Endodermal cell (in vitro differentiated cells): ENCODE results near the gene SYNDIG1L. TPM values are rescaled to one million over a fixed set of nuclear protein-coding genes. Genes with fewer than 3 reads are reported as not detected.

Experiments
- DNase-seq: peaks from one replicate; pipeline ENCODE4 v3.0.0-alpha.2; 2017
- H3K27ac ChIP-seq: 2 replicates; pipeline ENCODE4 v1.5.1; 2013; ENCODE audit warnings: mild to moderate bottlenecking, low read depth, low read length, moderate library complexity
- H3K27me3 ChIP-seq: 2 replicates; pipeline ENCODE4 v1.6.1; 2013; ENCODE audit warnings: mild to moderate bottlenecking, low read length, moderate library complexity; ENCODE audit not compliant: insufficient read depth, control insufficient read depth, poor library complexity, severe bottlenecking
- H3K36me3 ChIP-seq: 2 replicates; pipeline ENCODE4 v1.7.0; 2013; ENCODE audit warnings: mild to moderate bottlenecking, low read length, moderate library complexity; ENCODE audit not compliant: control insufficient read depth, insufficient read depth
- H3K4me1 ChIP-seq: one replicate; pipeline ENCODE4 v1.7.0; 2013; ENCODE audit warnings: low read length; ENCODE audit not compliant: control insufficient read depth, insufficient read depth
- H3K4me3 ChIP-seq: 2 replicates; pipeline ENCODE4 v1.5.1; 2013; ENCODE audit warnings: mild to moderate bottlenecking, low read length, moderate library complexity
- H3K9ac ChIP-seq: 2 replicates; pipeline ENCODE4 v1.6.1; 2013; ENCODE audit warnings: mild to moderate bottlenecking, low read length, moderate library complexity; ENCODE audit not compliant: poor library complexity, severe bottlenecking; ENCODE audit errors: extremely low read depth
- H3K9me3 ChIP-seq: 2 replicates; pipeline ENCODE4 v1.6.1; 2013; ENCODE audit warnings: mild to moderate bottlenecking, low read length, moderate library complexity; ENCODE audit not compliant: control insufficient read depth
- H3K27ac Mint-ChIP-seq: 2 replicates; pipeline ENCODE4 v1.8.0; 2020; ENCODE audit warnings: mixed read lengths
- H3K27me3 Mint-ChIP-seq: 2 replicates; pipeline ENCODE4 v1.8.0; 2021; ENCODE audit warnings: mild to moderate bottlenecking, mixed read lengths; ENCODE audit not compliant: insufficient read depth
- H3K36me3 Mint-ChIP-seq: 2 replicates; pipeline ENCODE4 v1.8.0; 2020; ENCODE audit warnings: low read depth, mixed read lengths
- H3K4me1 Mint-ChIP-seq: 2 replicates; pipeline ENCODE4 v1.8.0; 2020; ENCODE audit warnings: mixed read lengths
- H3K4me3 Mint-ChIP-seq: 2 replicates; pipeline ENCODE4 v1.8.0; 2020; ENCODE audit warnings: mild to moderate bottlenecking, moderate library complexity, mixed read lengths
- H3K9me3 Mint-ChIP-seq: 2 replicates; pipeline ENCODE4 v1.8.0; 2020; ENCODE audit warnings: mild to moderate bottlenecking, mixed read lengths
- CTCF ChIP-seq: fragments of 200-600 bp; sonication (generic); conservative IDR thresholded peaks from 2 replicates; pipeline ENCODE4 v1.5.0; 2021; ENCODE audit warnings: antibody characterized with exemption, mild to moderate bottlenecking
- WGBS, 2 experiments: methylation state at CpG; one replicate each; pipeline versions ENCODE4 v1.1.5 to v1.1.7; 2013; ENCODE audit warnings: missing lambda C conversion rate in 2 of 2, mixed read lengths in 1 of 2; ENCODE audit not compliant: insufficient coverage in 1 of 2, insufficient read length in 1 of 2; 5-methylcytosine and 5-hydroxymethylcytosine counted together
- total RNA-seq, 2 donors: library from RNA; stranded (reverse); fragmentation: NEBNext Ultra II Directional in 1 of 2; extraction: Animal tissue kit (Norgen Biotek cat#: 25700) in 1 of 2; gene quantifications; 2 replicates in 1 of 2; 3 replicates in 1 of 2; pipeline ENCODE4 v1.2.1, GENCODE V29; 2021

SYNDIG1L gene
- total RNA-seq, 2 donors from 2014 or later: 2.0 to 4.1 TPM

GRCh38 chr14:74429991-74430390 lies 4.0 kb upstream of the SYNDIG1L start:
- Histone ChIP-seq H3K36me3 (no peaks in the 10 kb centered on the region), H3K27me3 (peaks cover 8% of the 10 kb centered on the region), H3K4me3 (no peak overlapping the region), H3K9ac (no peak overlapping the region), H3K9me3 (no peaks in the 10 kb centered on the region), H3K4me1 (peaks cover 3% of the 10 kb centered on the region), H3K27ac (no peak overlapping the region)
- H3K4me3 Mint-ChIP-seq: no peak overlapping the region
- TF ChIP-seq CTCF: no peak
- H3K27me3 Mint-ChIP-seq: peaks cover 28% of the 10 kb centered on the region
- peak; percentile 44 for DNase-seq
- H3K4me1 Mint-ChIP-seq: peaks cover 30% of the 10 kb centered on the region
- H3K9me3 Mint-ChIP-seq: no peaks in the 10 kb centered on the region
- no peaks in the 10 kb centered on the region for H3K36me3 Mint-ChIP-seq
- 92 to 97% methylated on average over 5 to 7 of the region's 7 CpGs for WGBS, 2 experiments
- no peak overlapping the region for H3K27ac Mint-ChIP-seq

- H3K36me3 Mint-ChIP-seq: no peaks in the 10 kb centered on the region
- no peak overlapping the region for H3K4me3 Mint-ChIP-seq
- Histone ChIP-seq H3K4me3 (no peak overlapping the region), H3K27me3 (peaks cover 15% of the 10 kb centered on the region), H3K9ac (no peak overlapping the region), H3K36me3 (no peaks in the 10 kb centered on the region), H3K9me3 (no peaks in the 10 kb centered on the region), H3K4me1 (peaks cover 3% of the 10 kb centered on the region), H3K27ac (no peak overlapping the region)
- H3K4me1 Mint-ChIP-seq: peaks cover 26% of the 10 kb centered on the region
- peak; percentile 83 for DNase-seq
- peaks cover 35% of the 10 kb centered on the region for H3K27me3 Mint-ChIP-seq
- no peak for TF ChIP-seq CTCF
- no peak overlapping the region for H3K27ac Mint-ChIP-seq
- WGBS, 2 experiments: 52 to 54% methylated on average over 3 to 4 of the region's 4 CpGs
- no peaks in the 10 kb centered on the region for H3K9me3 Mint-ChIP-seq
Observed at GRCh38 chr14:74429221-74429691, 3.2 kb upstream of the SYNDIG1L start.

- no peak overlapping the region for H3K4me3 Mint-ChIP-seq
- Histone ChIP-seq H3K9ac (no peak overlapping the region), H3K4me3 (no peak overlapping the region), H3K27ac (no peak overlapping the region), H3K36me3 (no peaks in the 10 kb centered on the region), H3K27me3 (peaks cover 20% of the 10 kb centered on the region), H3K9me3 (no peaks in the 10 kb centered on the region), H3K4me1 (peaks cover 3% of the 10 kb centered on the region)
- H3K27me3 Mint-ChIP-seq: peaks cover 50% of the 10 kb centered on the region
- 91 to 100% methylated on average over 1 of the region's 1 CpG for WGBS, 2 experiments
- no peak for DNase-seq
- H3K36me3 Mint-ChIP-seq: no peaks in the 10 kb centered on the region
- no peak for TF ChIP-seq CTCF
- peaks cover 20% of the 10 kb centered on the region for H3K4me1 Mint-ChIP-seq
- no peaks in the 10 kb centered on the region for H3K9me3 Mint-ChIP-seq
- no peak overlapping the region for H3K27ac Mint-ChIP-seq
Observed at GRCh38 chr14:74427651-74428050, 1.6 kb upstream of the SYNDIG1L start.
